HG02623 (cell line): ENCODE data around the gene MYO15A.
"Not testable (repeated sequence)": the region's sequence is repeated elsewhere in the genome, so short reads cannot be mapped to it uniquely, and the experiment has no call there.

Experiments used
- ATAC-seq: cut with Tn5 transposase; IDR thresholded peaks from one replicate; pipeline ENCODE4 v1.9.1; 2021; ENCODE audit warnings: moderate library complexity; ENCODE audit not compliant: unreplicated experiment

Gene MYO15A

GRCh38 chr17:18206962-18207361 lies 98.4 kb downstream of the MYO15A start:
- ATAC-seq: no peak

- no peak for ATAC-seq
Measured at GRCh38 chr17:18208092-18208491, 99.5 kb downstream of the MYO15A start.

GRCh38 chr17:18213666-18214270 lies 105.2 kb downstream of the MYO15A start:
- no peak for ATAC-seq

GRCh38 chr17:18216906-18217305 lies 108.3 kb downstream of the MYO15A start:
- ATAC-seq: not testable (repeated sequence)

- ATAC-seq: no peak
Measured at GRCh38 chr17:18217412-18218015, 109.0 kb downstream of the MYO15A start.

DNA sequence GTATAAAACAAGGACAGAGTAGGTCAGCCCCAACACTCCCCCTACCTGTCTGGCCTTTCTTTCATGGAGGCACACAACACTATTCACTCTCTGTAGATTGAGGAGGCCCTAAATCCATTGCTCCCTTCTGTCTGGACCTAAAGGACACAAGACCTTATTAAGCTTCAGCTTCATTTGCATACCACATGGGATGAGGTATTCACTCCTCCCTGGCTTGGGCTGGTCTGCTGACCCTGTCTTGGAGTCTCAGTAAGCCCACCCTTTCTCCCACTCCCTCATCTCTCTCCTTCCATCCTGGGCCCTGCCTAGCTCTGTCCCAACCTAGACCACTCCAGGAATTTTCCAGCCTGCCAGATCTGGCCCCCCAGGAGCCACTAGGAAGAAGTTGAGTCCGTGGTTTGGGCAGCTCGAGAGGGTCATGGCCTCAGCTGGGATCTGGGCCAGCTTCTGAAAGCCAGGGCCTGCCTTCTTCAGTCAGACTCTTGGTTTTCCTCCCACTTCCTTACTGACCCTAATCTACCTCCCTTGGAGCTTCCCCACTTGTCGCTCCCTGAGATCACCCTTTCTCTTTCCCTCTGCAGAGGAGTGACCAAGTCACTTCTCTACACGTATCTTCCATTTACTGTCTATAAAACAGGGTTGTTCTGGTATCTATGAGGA lies 110.3 kb downstream of the MYO15A start:
- ATAC-seq: no peak

DNA sequence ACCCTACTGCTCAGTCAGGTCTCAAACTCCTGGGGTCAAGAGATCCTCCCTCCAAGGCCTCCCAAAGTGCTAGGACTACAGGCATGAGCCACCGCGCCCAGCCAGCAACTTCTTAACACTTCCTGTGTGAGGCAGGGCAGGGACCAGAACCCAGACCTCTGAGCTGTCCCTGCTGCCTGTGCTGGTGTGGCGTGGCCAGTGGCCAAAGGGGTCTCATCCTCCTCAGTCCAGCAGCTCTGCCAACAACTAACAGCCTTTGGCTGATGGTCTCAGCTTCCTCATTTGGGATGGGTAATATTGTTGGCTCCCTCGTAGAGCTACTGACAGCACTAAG lies 115.5 kb downstream of the MYO15A start:
- ATAC-seq: no peak

- ATAC-seq: no peak
Measured at GRCh38 chr17:18224387-18225120, 116.0 kb downstream of the MYO15A start.

DNA sequence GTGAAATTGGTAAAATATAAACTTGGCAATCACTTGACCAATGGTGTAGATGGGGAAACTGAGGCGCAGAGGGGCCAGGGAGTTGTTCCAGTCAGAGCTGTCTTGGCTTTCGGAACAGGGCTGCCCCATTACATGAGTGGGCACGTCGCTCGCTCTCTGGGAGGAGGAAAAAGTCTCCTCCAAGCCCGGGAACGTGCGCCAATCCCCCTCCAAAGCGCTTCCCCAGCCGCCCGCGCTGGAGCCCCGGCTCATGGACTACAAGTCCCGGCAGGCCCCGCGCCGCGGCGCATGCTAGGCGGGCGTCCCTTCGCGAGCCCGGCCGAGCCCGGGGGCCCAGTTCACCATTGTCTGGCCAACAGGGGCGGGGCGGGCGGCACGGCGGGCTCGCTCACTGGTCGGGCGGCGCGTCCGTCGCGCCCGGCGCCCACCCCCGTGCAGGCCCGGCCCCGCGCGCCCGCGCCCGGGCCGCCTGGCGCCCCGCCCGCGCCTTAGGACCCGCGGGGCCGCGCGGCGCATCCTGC lies 116.6 kb downstream of the MYO15A start, which contains the start of gene LLGL1:
TSS of gene LLGL1 (plus strand) at position 515 of the 521 bp plus-strand sequence. CDS start 48 bp downstream, outside the sequence.
- ATAC-seq: peak; percentile 89

DNA sequence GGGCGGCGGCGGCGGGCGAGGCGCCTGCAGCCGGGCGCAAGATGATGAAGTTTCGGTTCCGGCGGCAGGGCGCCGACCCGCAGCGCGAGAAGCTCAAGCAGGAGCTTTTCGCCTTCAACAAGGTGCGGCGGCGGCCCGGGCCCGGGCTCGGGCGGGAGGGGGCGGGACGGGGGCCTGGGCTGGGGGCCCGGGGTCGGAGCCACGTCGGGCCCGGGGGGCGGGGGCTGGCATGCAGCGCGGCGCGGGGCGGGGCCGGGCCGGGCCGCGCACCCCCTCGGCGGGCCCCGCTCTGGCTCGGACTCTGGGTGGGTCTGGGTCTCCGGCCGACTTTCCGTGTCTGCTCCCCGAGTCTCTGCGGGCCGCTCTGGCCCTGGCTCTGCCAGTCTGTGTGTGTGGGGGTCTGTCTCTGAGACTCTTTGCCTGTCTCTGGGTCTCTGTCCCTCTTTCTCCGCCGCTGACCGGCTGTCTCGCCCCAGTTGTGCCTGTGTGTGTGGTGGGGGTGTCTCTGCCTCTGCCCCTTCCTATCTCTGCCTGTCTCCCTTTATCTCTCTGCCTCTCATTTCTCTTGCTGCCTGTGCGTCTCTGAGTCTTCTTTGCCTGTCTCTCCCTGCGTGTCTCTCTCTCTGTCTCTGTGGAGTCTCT lies 117.2 kb downstream of the MYO15A start:
- ATAC-seq: no peak

GRCh38 chr17:18226284-18226945 lies 117.9 kb downstream of the MYO15A start:
- no peak for ATAC-seq

DNA sequence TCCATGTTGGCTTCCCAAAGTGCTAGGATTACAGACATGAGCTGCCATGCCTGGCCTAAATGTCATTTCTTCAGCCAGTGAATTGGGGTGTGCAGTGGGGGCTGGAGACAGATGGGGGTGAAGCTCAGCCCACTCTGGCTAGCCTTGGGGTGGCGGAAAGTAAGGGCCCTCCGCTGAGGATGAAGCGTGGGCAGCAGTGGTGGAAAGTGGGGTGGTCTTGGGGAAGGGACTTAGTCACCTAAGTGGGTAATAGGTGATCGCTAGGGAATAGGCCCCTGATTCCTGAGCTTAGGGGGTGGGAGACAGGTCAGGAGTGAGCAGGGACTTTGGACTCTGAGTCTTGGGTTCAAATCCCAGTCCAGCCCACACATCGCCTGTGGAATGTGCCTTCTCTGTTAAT lies 119.1 kb downstream of the MYO15A start:
- no peak for ATAC-seq

GRCh38 chr17:18228176-18228682 lies 119.7 kb downstream of the MYO15A start:
- ATAC-seq: no peak

DNA sequence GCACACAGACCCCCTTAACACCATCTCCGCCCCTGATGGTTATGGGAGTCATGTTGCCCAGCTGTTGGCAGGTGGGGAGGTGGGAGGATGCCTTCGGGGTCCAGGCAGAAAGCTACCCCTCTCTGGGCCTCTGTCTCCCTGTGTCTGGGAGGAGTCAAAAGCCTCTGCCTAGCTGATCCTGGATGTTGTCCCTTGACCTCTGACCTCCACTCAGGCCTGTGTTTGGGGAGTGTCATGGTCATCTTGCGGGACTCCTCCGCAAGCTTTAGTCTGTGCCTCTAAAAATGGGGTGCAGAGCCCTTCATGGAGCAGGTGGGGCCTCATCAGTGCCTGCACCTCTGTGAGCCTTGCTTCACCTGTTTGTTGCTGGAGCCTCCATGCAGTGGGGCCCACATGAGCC lies 120.7 kb downstream of the MYO15A start:
- ATAC-seq: no peak
